Transverse colon (tissue), 4 donors: Measurements from ENCODE around the gene GALNT18.

Source experiments
- POLR2A ChIP-seq: fragments of 450-650 bp; IDR thresholded peaks from one replicate; pipeline ENCODE4 v1.6.1; 2016; ENCODE audit warnings: antibody characterized with exemption, mild to moderate bottlenecking, moderate library complexity
- POLR2AphosphoS5 ChIP-seq, 3 donors: sonication (generic); formaldehyde crosslinking; IDR thresholded peaks; one replicate each; pipeline ENCODE4 v1.6.1; 2016; ENCODE audit warnings: antibody characterized with exemption in 3 of 3
- TF ChIP-seq, protein P1 (sequence below), 5 experiments: fragments of 200-600 bp in 3 of 5; fragments of 450-650 bp in 2 of 5; sonication (generic) in 3 of 5; IDR thresholded peaks; 1 replicate in 2 of 5; 2 replicates in 3 of 5; pipeline ENCODE4 v1.5.1; 2016 to 2017; ENCODE audit warnings: antibody characterized with exemption in 5 of 5, inconsistent platforms in 3 of 5, mild to moderate bottlenecking in 2 of 5, moderate library complexity in 1 of 5

DNA sequence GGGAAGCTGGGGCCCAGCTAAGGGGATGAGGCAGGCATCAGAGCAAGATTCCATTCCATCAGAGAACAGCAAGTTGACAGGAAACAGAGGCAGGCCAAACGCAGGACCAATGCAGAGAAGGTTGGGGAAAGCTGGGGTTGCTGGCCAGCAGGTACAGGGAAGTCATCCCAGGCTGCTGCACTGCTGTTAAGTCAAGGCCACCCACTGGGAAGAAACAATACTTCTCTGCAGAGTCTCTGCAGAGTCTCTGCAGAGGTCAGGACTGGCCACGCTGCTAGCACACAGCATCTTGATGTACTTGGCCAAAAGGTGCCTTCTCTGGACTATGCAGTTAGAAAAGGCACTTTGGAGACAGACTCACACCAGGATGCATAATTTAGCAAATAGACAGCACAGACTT lies 200.3 kb downstream of the GALNT18 start:
- TF ChIP-seq, protein P1, sequence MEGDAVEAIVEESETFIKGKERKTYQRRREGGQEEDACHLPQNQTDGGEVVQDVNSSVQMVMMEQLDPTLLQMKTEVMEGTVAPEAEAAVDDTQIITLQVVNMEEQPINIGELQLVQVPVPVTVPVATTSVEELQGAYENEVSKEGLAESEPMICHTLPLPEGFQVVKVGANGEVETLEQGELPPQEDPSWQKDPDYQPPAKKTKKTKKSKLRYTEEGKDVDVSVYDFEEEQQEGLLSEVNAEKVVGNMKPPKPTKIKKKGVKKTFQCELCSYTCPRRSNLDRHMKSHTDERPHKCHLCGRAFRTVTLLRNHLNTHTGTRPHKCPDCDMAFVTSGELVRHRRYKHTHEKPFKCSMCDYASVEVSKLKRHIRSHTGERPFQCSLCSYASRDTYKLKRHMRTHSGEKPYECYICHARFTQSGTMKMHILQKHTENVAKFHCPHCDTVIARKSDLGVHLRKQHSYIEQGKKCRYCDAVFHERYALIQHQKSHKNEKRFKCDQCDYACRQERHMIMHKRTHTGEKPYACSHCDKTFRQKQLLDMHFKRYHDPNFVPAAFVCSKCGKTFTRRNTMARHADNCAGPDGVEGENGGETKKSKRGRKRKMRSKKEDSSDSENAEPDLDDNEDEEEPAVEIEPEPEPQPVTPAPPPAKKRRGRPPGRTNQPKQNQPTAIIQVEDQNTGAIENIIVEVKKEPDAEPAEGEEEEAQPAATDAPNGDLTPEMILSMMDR (IDR thresholded peaks at IDR 0.05) = no peak
- TF ChIP-seq POLR2AphosphoS5 (IDR thresholded peaks at IDR 0.05) = no peak
- no peak for TF ChIP-seq POLR2A
